ENCODE measurements around the gene FILIP1.

Gene FILIP1

GRCh38 chr6:75493400-75494064 lies at the start of gene FILIP1:
FILIP1 (minus strand) TSS chr6:75493800; CDS start chr6:75414972, 78,828 bp downstream.
- no peak for DNase-seq

GRCh38 chr6:75543311-75543710 lies 49.7 kb upstream of the FILIP1 start:
- no peak for DNase-seq

- no peak for DNase-seq
Observed at GRCh38 chr6:75539136-75539535, 45.5 kb upstream of the FILIP1 start.

GRCh38 chr6:75532521-75532920 lies 38.9 kb upstream of the FILIP1 start:
- DNase-seq: no peak

GRCh38 chr6:75531174-75531573 lies 37.6 kb upstream of the FILIP1 start:
- no peak for DNase-seq

- DNase-seq: no peak
Observed at GRCh38 chr6:75530696-75531095, 37.1 kb upstream of the FILIP1 start.

- DNase-seq: no peak
Observed at GRCh38 chr6:75528423-75528822, 34.8 kb upstream of the FILIP1 start.

- peak in 1 of 4 experiments; percentile 1 for DNase-seq
Observed at GRCh38 chr6:75526502-75527127, 33.0 kb upstream of the FILIP1 start.

GRCh38 chr6:75525682-75526081 lies 32.1 kb upstream of the FILIP1 start:
- no peak for DNase-seq

GRCh38 chr6:75524322-75524972 lies 30.8 kb upstream of the FILIP1 start:
- no peak for DNase-seq

GRCh38 chr6:75516757-75517156 lies 23.2 kb upstream of the FILIP1 start:
- DNase-seq: no peak

- no peak for DNase-seq
Observed at GRCh38 chr6:75512591-75512990, 19.0 kb upstream of the FILIP1 start.

- no peak for DNase-seq
Observed at GRCh38 chr6:75505424-75505823, 11.8 kb upstream of the FILIP1 start.

- no peak for DNase-seq
Observed at GRCh38 chr6:75504465-75505222, 11.0 kb upstream of the FILIP1 start.

- no peak for DNase-seq
Observed at GRCh38 chr6:75503291-75503690, 9.7 kb upstream of the FILIP1 start.

GRCh38 chr6:75502884-75503283 lies 9.3 kb upstream of the FILIP1 start:
- no peak for DNase-seq

- no peak for DNase-seq
Observed at GRCh38 chr6:75501756-75502155, 8.2 kb upstream of the FILIP1 start.

- DNase-seq: no peak
Observed at GRCh38 chr6:75499640-75500039, 6.0 kb upstream of the FILIP1 start.

GRCh38 chr6:75498862-75499261 lies 5.3 kb upstream of the FILIP1 start:
- no peak for DNase-seq

GRCh38 chr6:75497994-75498393 lies 4.4 kb upstream of the FILIP1 start:
- DNase-seq: no peak

- no peak for DNase-seq
Observed at GRCh38 chr6:75495011-75495410, 1.4 kb upstream of the FILIP1 start.

- no peak for DNase-seq
Observed at GRCh38 chr6:75494290-75494689, 690 bp upstream of the FILIP1 start.

- DNase-seq: no peak
Observed at GRCh38 chr6:75492386-75493153, 1.0 kb downstream of the FILIP1 start.
